Hepatocyte (in vitro differentiated cells): ENCODE measurements around the gene FBXL15. TPM values are rescaled to one million over a fixed set of nuclear protein-coding genes. Genes with fewer than 3 reads are reported as not detected.

Source experiments
- DNase-seq: peaks from one replicate; pipeline ENCODE4 v3.0.0-alpha.2; 2016; ENCODE audit warnings: low spot score
- H2AFZ ChIP-seq: fragments of 200-600 bp; sonication (generic); 2 replicates; pipeline ENCODE4 v1.6.0; 2016; ENCODE audit warnings: antibody characterized with exemption, mild to moderate bottlenecking
- H3K27ac ChIP-seq: fragments of 200-600 bp; sonication (generic); 2 replicates; pipeline ENCODE4 v1.5.1; 2016; ENCODE audit warnings: mild to moderate bottlenecking
- H3K27me3 ChIP-seq: fragments of 200-600 bp; sonication (generic); 2 replicates; pipeline ENCODE4 v1.6.1; 2016
- H3K36me3 ChIP-seq: fragments of 200-600 bp; sonication (generic); replicated peaks from 2 replicates; pipeline ENCODE4 v1.5.1; 2016; ENCODE audit warnings: low read depth; ENCODE audit not compliant: insufficient read depth
- H3K4me1 ChIP-seq: fragments of 200-600 bp; sonication (generic); 2 replicates; pipeline ENCODE4 v1.5.1; 2016; ENCODE audit warnings: mild to moderate bottlenecking, moderate library complexity; ENCODE audit not compliant: insufficient read depth
- H3K4me2 ChIP-seq: fragments of 200-600 bp; sonication (generic); 2 replicates; pipeline ENCODE4 v1.6.0; 2016
- H3K4me3 ChIP-seq: fragments of 200-600 bp; sonication (generic); 2 replicates; pipeline ENCODE4 v1.5.1; 2016; ENCODE audit warnings: mild to moderate bottlenecking
- H3K79me2 ChIP-seq: fragments of 200-600 bp; sonication (generic); 2 replicates; pipeline ENCODE4 v1.6.0; 2017; ENCODE audit warnings: mild to moderate bottlenecking
- H3K9me2 ChIP-seq: fragments of 200-600 bp; sonication (generic); replicated peaks from 2 replicates; pipeline ENCODE4 v1.6.0; 2017; ENCODE audit warnings: mild to moderate bottlenecking; ENCODE audit not compliant: insufficient read depth
- H3K9me3 ChIP-seq: fragments of 200-600 bp; sonication (generic); 2 replicates; pipeline ENCODE4 v1.5.1; 2016; ENCODE audit warnings: low read depth, mild to moderate bottlenecking
- H4K20me1 ChIP-seq: fragments of 200-600 bp; sonication (generic); 2 replicates; pipeline ENCODE4 v1.6.0; 2016; ENCODE audit warnings: mild to moderate bottlenecking; ENCODE audit not compliant: insufficient read depth, poor library complexity, severe bottlenecking
- CTCF ChIP-seq: fragments of 200-600 bp; sonication (generic); IDR thresholded peaks from 2 replicates; pipeline ENCODE4 v1.5.1; 2016; ENCODE audit warnings: antibody characterized with exemption, mild to moderate bottlenecking; ENCODE audit not compliant: poor library complexity
- EZH2 ChIP-seq: fragments of 200-600 bp; sonication (generic); IDR thresholded peaks from 2 replicates; pipeline ENCODE4 v1.6.1; 2016; ENCODE audit warnings: antibody characterized with exemption, mild to moderate bottlenecking, borderline replicate concordance
- EZH2phosphoT487 ChIP-seq: fragments of 200-600 bp; sonication (generic); IDR thresholded peaks from one replicate; pipeline ENCODE4 v1.6.1; 2018; ENCODE audit warnings: antibody characterized with exemption, mild to moderate bottlenecking, low read depth, moderate library complexity; ENCODE audit not compliant: unreplicated experiment, severe bottlenecking
- WGBS: methylation state at CpG from one replicate; pipeline ENCODE4 v1.1.6; 2016; ENCODE audit warnings: low lambda C conversion rate; ENCODE audit errors: missing lambda C conversion rate; 5-methylcytosine and 5-hydroxymethylcytosine counted together
- polyA plus RNA-seq: library from polyadenylated mRNA; unstranded; fragments of >200 nt; fragmentation: Nextera tagmentation; extraction: Ambion mirVana; gene quantifications from 2 replicates; pipeline ENCODE4 v1.2.1, GENCODE V29; 2016
- total RNA-seq: library from RNA; depleted of rRNA; stranded (reverse); fragments of >200 nt; gene quantifications from 2 replicates; pipeline ENCODE4 v1.2.3, GENCODE V29; 2014

The FBXL15 gene
- total and polyA plus RNA-seq, 2 experiments from 2014 or later, result 16.3 to 42.3 TPM

GRCh38 chr10:102405632-102406031 is 15.0 kb upstream of the FBXL15 start:
- H3K79me2 ChIP-seq, result no peaks in the 10 kb centered on the region
- no peak overlapping the region for H3K27ac ChIP-seq

GRCh38 chr10:102406815-102407214 is 13.8 kb upstream of the FBXL15 start:
- no peak overlapping the region for H3K4me2 ChIP-seq
- no peaks in the 10 kb centered on the region for H3K9me3 ChIP-seq
- no peaks in the 10 kb centered on the region for H3K36me3 ChIP-seq
- H3K4me3 ChIP-seq, result no peak overlapping the region
- H3K27ac ChIP-seq, result peak overlapping the region; percentile 12
- H3K9me2 ChIP-seq, result no peaks in the 10 kb centered on the region
- H3K27me3 ChIP-seq, result peaks cover 23% of the 10 kb centered on the region
- 82% methylated on average over 2 of the region's 2 CpGs for WGBS
- H3K4me1 ChIP-seq, result peaks cover 11% of the 10 kb centered on the region
- TF ChIP-seq EZH2, result no peak
- TF ChIP-seq CTCF, result no peak
- no peak for TF ChIP-seq EZH2phosphoT487
- H4K20me1 ChIP-seq, result no peaks in the 10 kb centered on the region
- H3K79me2 ChIP-seq, result no peaks in the 10 kb centered on the region
- no peak for DNase-seq
- H2AFZ ChIP-seq, result no peak overlapping the region

More at GRCh38 chr10:102405632-102406031, 15.0 kb upstream of the FBXL15 start:
- Histone ChIP-seq H3K9me2 (no peaks in the 10 kb centered on the region), H3K4me3 (no peak overlapping the region), H3K36me3 (no peaks in the 10 kb centered on the region), H3K27me3 (peaks cover 23% of the 10 kb centered on the region), H4K20me1 (no peaks in the 10 kb centered on the region), H3K4me1 (peaks cover 15% of the 10 kb centered on the region), H3K9me3 (no peaks in the 10 kb centered on the region), H2AFZ (no peak overlapping the region), H3K4me2 (no peak overlapping the region)
- no peak for DNase-seq
- no peak for TF ChIP-seq EZH2
- no peak for TF ChIP-seq EZH2phosphoT487
- TF ChIP-seq CTCF, result no peak
- WGBS, result 93% methylated on average over 6 of the region's 6 CpGs

- DNase-seq, result no peak
- Histone ChIP-seq H3K4me2 (peak overlapping the region; percentile 96), H3K9me2 (no peaks in the 10 kb centered on the region), H3K27ac (peak overlapping the region; percentile 27), H3K4me3 (no peak overlapping the region), H3K36me3 (no peaks in the 10 kb centered on the region), H4K20me1 (no peaks in the 10 kb centered on the region), H2AFZ (no peak overlapping the region), H3K27me3 (peaks cover 31% of the 10 kb centered on the region), H3K9me3 (no peaks in the 10 kb centered on the region), H3K79me2 (no peaks in the 10 kb centered on the region), H3K4me1 (peaks cover 11% of the 10 kb centered on the region)
- WGBS, result 81% methylated on average over 13 of the region's 13 CpGs
- no peak for TF ChIP-seq EZH2phosphoT487
- TF ChIP-seq CTCF, result no peak
- no peak for TF ChIP-seq EZH2
Measured at GRCh38 chr10:102407425-102408130, 13.1 kb upstream of the FBXL15 start.
